H1 (cell line): ENCODE results near the gene ARHGAP8.

ENCODE experiments used
- ASH2L ChIP-seq: fragments of 200-600, 300-600 bp; sonication (generic); IDR thresholded peaks from one replicate; pipeline ENCODE4 v1.7.1; 2017; ENCODE audit warnings: low read length
- EP300 ChIP-seq, 2 experiments: IDR thresholded peaks; 1 replicate in 1 of 2; 2 replicates in 1 of 2; pipeline ENCODE4 v1.6.1; 2011 to 2012; ENCODE audit warnings: low read depth in 2 of 2, low read length in 2 of 2, mild to moderate bottlenecking in 2 of 2, borderline replicate concordance in 1 of 2, inconsistent platforms in 1 of 2, moderate library complexity in 1 of 2
- EZH2 ChIP-seq: fragments of 200-600 bp; sonication (generic); IDR thresholded peaks from 2 replicates; pipeline ENCODE4 v1.7.1; 2012; ENCODE audit warnings: low read depth, mild to moderate bottlenecking, moderate library complexity, low read length, inconsistent platforms; ENCODE audit not compliant: severe bottlenecking
- JUN ChIP-seq: IDR thresholded peaks from 2 replicates; pipeline ENCODE4 v1.6.1; 2011; ENCODE audit warnings: low read depth, mild to moderate bottlenecking, improper control_type of control experiment, low read length
- KDM5A ChIP-seq: fragments of 200-600 bp; IDR thresholded peaks from 2 replicates; pipeline ENCODE4 v1.7.1; 2012; ENCODE audit warnings: mild to moderate bottlenecking, low read length, inconsistent platforms, mixed read lengths
- POLR2A ChIP-seq, 2 experiments: IDR thresholded peaks; 1 replicate in 1 of 2; 2 replicates in 1 of 2; pipeline ENCODE4 v1.6.1; 2011; ENCODE audit warnings: low read depth in 2 of 2, low read length in 2 of 2, mild to moderate bottlenecking in 2 of 2; ENCODE audit errors: control extremely low read depth in 1 of 2
- RXRA ChIP-seq: IDR thresholded peaks from 2 replicates; pipeline ENCODE4 v1.6.1; 2011; ENCODE audit warnings: low read depth, mild to moderate bottlenecking, low read length, moderate library complexity; ENCODE audit not compliant: insufficient read depth
- SIRT6 ChIP-seq: IDR thresholded peaks from one replicate; pipeline ENCODE4 v1.7.1; 2012; ENCODE audit warnings: low read length, inconsistent platforms
- TF ChIP-seq, protein P1 (sequence below), 3 experiments: IDR thresholded peaks; 1 replicate in 2 of 3; 2 replicates in 1 of 3; pipeline versions ENCODE4 v1.5.1 to v1.6.1; 2011; ENCODE audit warnings: low read length in 3 of 3, mild to moderate bottlenecking in 3 of 3, inconsistent platforms in 2 of 3, low read depth in 1 of 3, moderate library complexity in 1 of 3; ENCODE audit not compliant: insufficient read depth in 1 of 3; ENCODE audit errors: control extremely low read depth in 1 of 3

- TF ChIP-seq EP300 (IDR thresholded peaks at IDR 0.05; ENCODE audit: borderline replicate concordance in 1 of 2, low read depth in 2 of 2, low read length in 2 of 2) (no peak), POLR2A (IDR thresholded peaks at IDR 0.05; ENCODE audit: control extremely low read depth in 1 of 2, low read depth in 2 of 2, low read length in 2 of 2) (no peak), RXRA (no peak), KDM5A (no peak), JUN (no peak), ASH2L (no peak), SIRT6 (no peak), EZH2 (no peak)
- TF ChIP-seq, protein P1, sequence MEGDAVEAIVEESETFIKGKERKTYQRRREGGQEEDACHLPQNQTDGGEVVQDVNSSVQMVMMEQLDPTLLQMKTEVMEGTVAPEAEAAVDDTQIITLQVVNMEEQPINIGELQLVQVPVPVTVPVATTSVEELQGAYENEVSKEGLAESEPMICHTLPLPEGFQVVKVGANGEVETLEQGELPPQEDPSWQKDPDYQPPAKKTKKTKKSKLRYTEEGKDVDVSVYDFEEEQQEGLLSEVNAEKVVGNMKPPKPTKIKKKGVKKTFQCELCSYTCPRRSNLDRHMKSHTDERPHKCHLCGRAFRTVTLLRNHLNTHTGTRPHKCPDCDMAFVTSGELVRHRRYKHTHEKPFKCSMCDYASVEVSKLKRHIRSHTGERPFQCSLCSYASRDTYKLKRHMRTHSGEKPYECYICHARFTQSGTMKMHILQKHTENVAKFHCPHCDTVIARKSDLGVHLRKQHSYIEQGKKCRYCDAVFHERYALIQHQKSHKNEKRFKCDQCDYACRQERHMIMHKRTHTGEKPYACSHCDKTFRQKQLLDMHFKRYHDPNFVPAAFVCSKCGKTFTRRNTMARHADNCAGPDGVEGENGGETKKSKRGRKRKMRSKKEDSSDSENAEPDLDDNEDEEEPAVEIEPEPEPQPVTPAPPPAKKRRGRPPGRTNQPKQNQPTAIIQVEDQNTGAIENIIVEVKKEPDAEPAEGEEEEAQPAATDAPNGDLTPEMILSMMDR (IDR thresholded peaks at IDR 0.05; ENCODE audit: control extremely low read depth in 1 of 3, insufficient read depth in 1 of 3, low read depth in 1 of 3, low read length in 3 of 3) = no peak
These were observed 119.4 kb downstream of the ARHGAP8 start for GRCh38 chr22:44871782-44872181.
